GM19452 (cell line): Measurements from ENCODE around the gene NBL1.

ENCODE experiments used
- ATAC-seq: cut with Tn5 transposase; IDR thresholded peaks from one replicate; pipeline ENCODE4 v1.9.1; 2021; ENCODE audit not compliant: unreplicated experiment

NBL1 gene

GRCh38 chr1:19645411-19646251 is 1.5 kb downstream of the NBL1 start:
- no peak for ATAC-seq

GRCh38 chr1:19646377-19647319 is 2.5 kb downstream of the NBL1 start:
- no peak for ATAC-seq

GRCh38 chr1:19647643-19648042 is 3.5 kb downstream of the NBL1 start:
- ATAC-seq, result no peak

GRCh38 chr1:19648239-19648638 is 4.1 kb downstream of the NBL1 start:
- no peak for ATAC-seq

- ATAC-seq, result no peak
Measured at GRCh38 chr1:19648689-19649088, 4.6 kb downstream of the NBL1 start.

GRCh38 chr1:19650416-19651140 is 6.5 kb downstream of the NBL1 start:
- ATAC-seq, result no peak

- no peak for ATAC-seq
Measured at GRCh38 chr1:19651141-19651737, 7.1 kb downstream of the NBL1 start.

- ATAC-seq, result no peak
Measured at GRCh38 chr1:19654386-19654785, 10.3 kb downstream of the NBL1 start.

- no peak for ATAC-seq
Measured at GRCh38 chr1:19654886-19655717, 11.0 kb downstream of the NBL1 start.

GRCh38 chr1:19655718-19656080 is 11.6 kb downstream of the NBL1 start:
- no peak for ATAC-seq

- ATAC-seq, result no peak
Measured at GRCh38 chr1:19656134-19656779, 12.1 kb downstream of the NBL1 start.

- ATAC-seq, result no peak
Measured at GRCh38 chr1:19656780-19657466, 12.8 kb downstream of the NBL1 start.

GRCh38 chr1:19657511-19657910 is 13.4 kb downstream of the NBL1 start:
- ATAC-seq, result no peak

GRCh38 chr1:19658186-19658585 is 14.1 kb downstream of the NBL1 start:
- no peak for ATAC-seq

GRCh38 chr1:19661721-19662228 is 17.7 kb downstream of the NBL1 start:
- ATAC-seq, result no peak

GRCh38 chr1:19662313-19662712 is 18.2 kb downstream of the NBL1 start:
- ATAC-seq, result no peak

GRCh38 chr1:19664453-19665185 is 20.5 kb downstream of the NBL1 start, which contains the start of gene HTR6:
TSS of gene HTR6 (plus strand) at chr1:19664875. CDS start at chr1:19665754, 879 bp downstream.
- ATAC-seq, result no peak

GRCh38 chr1:19665186-19665495 is 21.0 kb downstream of the NBL1 start:
- ATAC-seq, result no peak
